ENCODE results near the gene ATF6.

The ATF6 gene

DNA sequence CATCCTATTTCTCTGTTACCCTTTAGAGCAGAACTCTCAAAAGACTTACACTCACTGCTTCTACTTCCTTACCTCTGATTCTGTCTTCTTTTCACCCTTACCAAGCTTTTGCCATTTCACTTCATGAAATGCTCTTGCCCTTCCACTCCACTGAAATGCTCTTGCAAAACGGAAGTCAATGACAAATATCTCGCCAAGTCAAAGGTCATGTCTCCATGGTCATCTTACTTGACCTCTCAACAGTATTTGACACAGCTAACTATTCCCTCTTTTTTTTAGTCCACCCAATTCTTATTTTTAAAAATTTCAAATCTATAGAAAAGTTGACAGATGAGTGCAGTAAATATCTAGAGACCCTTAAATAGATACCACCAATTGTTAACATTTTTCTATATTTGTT lies 149.9 kb downstream of the ATF6 start:
- TF ChIP-seq, protein P1, sequence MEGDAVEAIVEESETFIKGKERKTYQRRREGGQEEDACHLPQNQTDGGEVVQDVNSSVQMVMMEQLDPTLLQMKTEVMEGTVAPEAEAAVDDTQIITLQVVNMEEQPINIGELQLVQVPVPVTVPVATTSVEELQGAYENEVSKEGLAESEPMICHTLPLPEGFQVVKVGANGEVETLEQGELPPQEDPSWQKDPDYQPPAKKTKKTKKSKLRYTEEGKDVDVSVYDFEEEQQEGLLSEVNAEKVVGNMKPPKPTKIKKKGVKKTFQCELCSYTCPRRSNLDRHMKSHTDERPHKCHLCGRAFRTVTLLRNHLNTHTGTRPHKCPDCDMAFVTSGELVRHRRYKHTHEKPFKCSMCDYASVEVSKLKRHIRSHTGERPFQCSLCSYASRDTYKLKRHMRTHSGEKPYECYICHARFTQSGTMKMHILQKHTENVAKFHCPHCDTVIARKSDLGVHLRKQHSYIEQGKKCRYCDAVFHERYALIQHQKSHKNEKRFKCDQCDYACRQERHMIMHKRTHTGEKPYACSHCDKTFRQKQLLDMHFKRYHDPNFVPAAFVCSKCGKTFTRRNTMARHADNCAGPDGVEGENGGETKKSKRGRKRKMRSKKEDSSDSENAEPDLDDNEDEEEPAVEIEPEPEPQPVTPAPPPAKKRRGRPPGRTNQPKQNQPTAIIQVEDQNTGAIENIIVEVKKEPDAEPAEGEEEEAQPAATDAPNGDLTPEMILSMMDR (IDR thresholded peaks at IDR 0.05; ENCODE audit: borderline replicate concordance, insufficient read depth, low read depth, low read length), result no peak
- H3K4me3 ChIP-seq (ENCODE audit: low read depth, low read length), result no peak overlapping the region

DNA sequence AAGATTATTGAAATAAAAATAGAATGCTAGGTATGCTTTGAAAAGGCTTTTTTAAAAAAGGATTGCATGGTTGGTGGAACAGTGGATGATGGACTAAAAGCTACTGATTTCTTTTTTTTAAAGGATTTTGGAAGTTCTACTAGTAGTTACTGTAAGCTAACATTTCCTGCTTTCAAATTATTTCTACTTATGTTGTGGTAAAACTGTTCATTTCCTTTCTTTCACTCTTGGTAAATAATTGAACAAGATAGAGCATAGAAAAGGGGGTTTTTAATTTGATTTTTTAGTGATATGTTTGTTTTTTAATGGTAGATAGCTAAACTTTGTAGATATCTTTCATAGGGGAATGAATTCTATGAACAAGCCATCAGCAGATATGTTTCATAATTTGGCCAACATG lies 153.1 kb downstream of the ATF6 start:
- no peak overlapping the region for H3K4me3 ChIP-seq (ENCODE audit: low read depth, low read length)
- TF ChIP-seq, protein P1 (IDR thresholded peaks at IDR 0.05; ENCODE audit: borderline replicate concordance, insufficient read depth, low read depth, low read length), result no peak

DNA sequence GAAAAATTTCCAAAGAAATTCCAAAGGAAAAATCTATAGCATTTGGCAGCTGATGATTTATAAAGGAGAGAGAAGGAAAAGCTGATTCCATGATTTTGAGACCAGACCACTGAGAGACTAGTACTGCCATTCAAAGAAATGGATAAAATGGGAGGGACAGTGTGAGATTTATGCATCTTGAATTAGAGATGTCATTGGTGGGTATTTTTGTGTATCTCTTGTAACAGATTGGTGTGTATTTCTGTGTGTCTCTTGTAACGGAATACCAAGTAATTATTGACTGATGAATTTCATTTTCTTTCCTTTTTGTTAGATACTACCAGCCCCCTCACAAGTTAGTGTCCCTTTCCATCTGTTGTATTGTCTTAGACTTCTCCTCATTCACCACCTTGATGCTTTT lies 155.4 kb downstream of the ATF6 start:
- TF ChIP-seq, protein P1 (IDR thresholded peaks at IDR 0.05; ENCODE audit: borderline replicate concordance, insufficient read depth, low read depth, low read length), result no peak
- no peak overlapping the region for H3K4me3 ChIP-seq (ENCODE audit: low read depth, low read length)

DNA sequence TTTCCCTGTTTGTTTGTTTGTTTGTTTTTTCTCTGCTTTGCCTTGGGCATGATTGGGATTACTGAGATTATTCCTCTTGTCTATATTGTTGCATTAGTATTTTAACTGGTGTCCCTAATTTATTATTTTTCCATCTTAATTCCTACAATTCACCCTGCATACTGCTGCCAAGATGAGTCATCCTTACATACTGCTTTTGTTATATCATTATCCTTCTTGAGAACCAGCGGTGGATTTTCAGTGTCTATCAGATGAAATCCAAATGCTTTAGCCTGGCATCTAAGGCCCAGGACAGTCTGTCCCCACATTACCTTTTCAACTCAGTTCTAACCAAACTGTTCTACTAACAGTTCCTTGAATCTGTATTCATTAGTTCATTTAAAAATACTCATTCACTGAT lies 155.9 kb downstream of the ATF6 start:
- TF ChIP-seq, protein P1 (IDR thresholded peaks at IDR 0.05; ENCODE audit: borderline replicate concordance, insufficient read depth, low read depth, low read length), result no peak
- no peak overlapping the region for H3K4me3 ChIP-seq (ENCODE audit: low read depth, low read length)

DNA sequence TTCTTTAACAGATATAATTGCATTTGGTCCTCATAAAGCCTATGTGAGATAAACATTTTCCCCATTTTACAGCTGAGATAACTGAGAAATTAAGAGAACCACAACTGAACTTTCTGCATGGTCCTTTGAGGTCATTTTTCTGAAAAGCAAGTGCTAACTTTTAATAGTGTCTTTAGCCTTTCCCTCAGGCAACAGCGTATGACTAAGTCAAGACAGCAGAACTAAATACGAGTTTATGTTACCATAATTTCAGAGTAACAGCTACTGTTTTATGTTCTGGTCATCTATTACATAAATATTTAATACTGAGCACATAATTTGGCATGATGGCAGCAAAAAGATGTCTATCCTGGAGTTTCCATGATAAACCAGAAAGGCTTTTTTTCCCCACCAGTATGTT lies 161.9 kb downstream of the ATF6 start:
- no peak overlapping the region for H3K4me3 ChIP-seq (ENCODE audit: low read depth, low read length)
- TF ChIP-seq, protein P1 (IDR thresholded peaks at IDR 0.05; ENCODE audit: borderline replicate concordance, insufficient read depth, low read depth, low read length), result no peak

DNA sequence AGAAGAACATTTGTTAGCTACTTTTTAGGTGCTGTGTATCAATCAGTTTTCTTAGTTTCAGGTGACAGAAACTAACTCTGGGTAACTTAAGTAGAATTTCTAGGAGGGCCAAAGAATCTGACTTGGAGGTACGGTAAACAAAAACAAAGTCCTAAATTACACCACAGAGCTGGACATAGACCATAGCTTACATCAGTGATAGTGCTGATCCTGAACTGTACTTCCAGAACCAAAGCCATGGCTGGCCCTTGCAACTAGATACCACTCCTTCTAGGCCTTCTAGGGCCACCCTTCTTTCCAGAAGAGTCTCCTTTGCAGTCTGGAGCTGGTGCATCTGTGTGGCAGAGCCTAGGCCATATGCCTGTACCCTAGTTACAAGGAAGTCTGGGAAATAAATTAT lies 163.0 kb downstream of the ATF6 start:
- no peak overlapping the region for H3K4me3 ChIP-seq (ENCODE audit: low read depth, low read length)

DNA sequence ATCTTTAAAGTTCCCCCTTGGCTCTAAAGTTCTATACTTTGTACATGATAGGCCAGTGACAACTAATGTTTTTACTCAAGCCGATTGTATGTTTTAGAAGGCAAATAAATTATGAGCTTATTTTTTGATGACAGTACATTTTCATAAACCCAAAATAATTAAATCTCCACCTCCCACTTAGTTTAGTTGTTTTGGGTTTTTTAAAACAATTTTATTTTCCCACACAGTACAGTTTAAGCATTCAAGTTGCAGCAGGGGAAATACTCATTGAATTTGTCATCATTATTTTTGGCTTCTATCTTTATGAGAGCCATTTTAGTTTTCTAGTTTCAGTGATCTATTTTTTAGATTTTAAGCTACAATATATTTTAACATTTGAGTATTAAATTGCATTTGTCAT lies 163.9 kb downstream of the ATF6 start:
- TF ChIP-seq, protein P1 (IDR thresholded peaks at IDR 0.05; ENCODE audit: borderline replicate concordance, insufficient read depth, low read depth, low read length), result no peak
- no peak overlapping the region for H3K4me3 ChIP-seq (ENCODE audit: low read depth, low read length)

More for the DNA sequence above, 163.0 kb downstream of the ATF6 start:
- TF ChIP-seq, protein P1 (IDR thresholded peaks at IDR 0.05; ENCODE audit: borderline replicate concordance, insufficient read depth, low read depth, low read length), result no peak
